ENCODE data around the gene NSD2. TPM values are rescaled to one million over a fixed set of nuclear protein-coding genes. Genes with fewer than 3 reads are reported as not detected.

The NSD2 gene
- total and polyA plus RNA-seq, 4 experiments from 2014 or later = 1.1 to 57.4 (median 33.2) TPM

GRCh38 chr4:1939664-1940509 is 68.7 kb downstream of the NSD2 start:
- Mint-ChIP-seq H3K4me3 (no peak overlapping the region), H3K36me3 (peaks cover 15 to 58% of the 10 kb centered on the region in 2 donors), H3K27ac (peak overlapping the region in 1 of 7 donors; percentile 63), H3K4me1 (peaks cover 0 to 1% (median 0%) of the 10 kb centered on the region in 4 donors), H3K27me3 (no peaks in the 10 kb centered on the region), H3K9me3 (no peaks in the 10 kb centered on the region)
- no peak overlapping the region for H3K27ac ChIP-seq (ENCODE audit: low read depth, low read length)
- intact Hi-C loops (cut with micrococcal nuclease) = no loop called here
- no peaks in the 10 kb centered on the region for H3K27me3 ChIP-seq (ENCODE audit: insufficient read depth, low read length)
- H3K36me3 ChIP-seq (ENCODE audit: insufficient read depth, low read length) = peaks cover 26% of the 10 kb centered on the region
- no peaks in the 10 kb centered on the region for H3K9me3 ChIP-seq (ENCODE audit: control insufficient read depth in 1 of 2, low read length in 2 of 2)
- POLR2A ChIA-PET (ENCODE audit: partially characterized antibody) = no interaction called here
- DNase-seq = no peak
- CTCF ChIA-PET (ENCODE audit: partially characterized antibody) = no interaction called here
- no peaks in the 10 kb centered on the region for H3K4me1 ChIP-seq (ENCODE audit: insufficient read depth, low read length)
- H3K4me3 ChIP-seq (ENCODE audit: low read length in 2 of 2) = no peak overlapping the region

DNA sequence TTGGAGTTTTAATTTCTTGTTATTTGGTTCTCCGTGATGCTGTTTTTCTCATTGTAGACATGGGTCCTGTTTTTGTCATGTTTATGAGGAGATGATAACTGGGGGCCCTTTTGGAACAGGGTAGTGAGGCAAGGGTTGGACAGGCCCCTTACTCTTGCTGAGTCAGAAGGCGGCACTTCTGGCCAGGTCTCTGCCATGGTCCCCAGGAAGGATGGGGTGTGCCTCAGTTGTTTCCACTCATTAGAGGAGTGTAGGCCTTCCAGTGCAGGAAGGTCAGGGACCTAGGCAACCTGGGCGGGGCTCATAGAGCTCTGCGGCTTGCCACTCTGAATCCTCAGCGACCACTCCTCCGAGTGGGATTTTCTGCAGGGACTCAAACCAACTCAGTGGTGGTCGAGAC is 69.4 kb downstream of the NSD2 start:
- intact Hi-C loops (cut with micrococcal nuclease) = no loop called here
- CTCF ChIA-PET (ENCODE audit: partially characterized antibody) = interaction anchor here (1.2 kb wide), 1 partner anchor 193 kb away, joined by 5 read pairs; no protein-coding TSS in a partner anchor

DNA sequence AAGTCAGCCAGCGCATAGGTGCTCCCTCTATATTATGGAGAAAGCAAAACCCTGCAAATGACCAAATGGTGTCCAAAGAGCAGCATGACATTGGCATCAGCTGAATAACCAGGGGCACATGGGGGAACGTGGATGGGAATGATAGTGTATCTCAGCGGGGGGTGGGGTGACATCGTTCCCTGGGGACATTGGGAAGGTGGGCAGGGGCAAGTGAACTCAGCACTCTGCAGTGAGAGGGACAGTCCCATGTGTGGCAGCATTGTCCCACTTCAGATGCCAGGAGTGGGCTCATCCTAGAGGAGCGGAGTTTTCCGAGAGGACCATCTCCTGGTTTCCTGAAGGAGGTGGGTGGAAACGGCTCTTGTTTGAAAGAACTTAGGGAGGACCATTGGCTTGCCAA is 72.7 kb downstream of the NSD2 start:
- DNase-seq = no peak
- no peaks in the 10 kb centered on the region for H3K9me3 Mint-ChIP-seq
- peaks cover 17% of the 10 kb centered on the region for H3K36me3 ChIP-seq (ENCODE audit: insufficient read depth, low read length)
- H3K27me3 ChIP-seq (ENCODE audit: insufficient read depth, low read length) = no peaks in the 10 kb centered on the region
- peaks cover 0 to 1% (median 0%) of the 10 kb centered on the region in 4 donors for H3K4me1 Mint-ChIP-seq
- H3K4me3 ChIP-seq (ENCODE audit: low read length in 2 of 2) = no peak overlapping the region
- peak overlapping the region in 1 of 7 donors; percentile 77 for H3K27ac Mint-ChIP-seq
- CTCF ChIA-PET (ENCODE audit: partially characterized antibody) = no interaction called here
- H3K9me3 ChIP-seq (ENCODE audit: control insufficient read depth in 1 of 2, low read length in 2 of 2) = no peaks in the 10 kb centered on the region
- intact Hi-C loops (cut with micrococcal nuclease) = no loop called here
- peaks cover 16 to 51% of the 10 kb centered on the region in 2 donors for H3K36me3 Mint-ChIP-seq
- no peaks in the 10 kb centered on the region for H3K4me1 ChIP-seq (ENCODE audit: insufficient read depth, low read length)
- POLR2A ChIA-PET (ENCODE audit: partially characterized antibody) = no interaction called here
- no peak overlapping the region for H3K4me3 Mint-ChIP-seq
- no peak overlapping the region for H3K27ac ChIP-seq (ENCODE audit: low read depth, low read length)
- no peaks in the 10 kb centered on the region for H3K27me3 Mint-ChIP-seq

More for the DNA sequence above, 69.4 kb downstream of the NSD2 start:
- no peak overlapping the region for H3K27ac ChIP-seq (ENCODE audit: low read depth, low read length)
- POLR2A ChIA-PET (ENCODE audit: partially characterized antibody) = no interaction called here
- Mint-ChIP-seq H3K4me1 (peaks cover 0 to 1% (median 0%) of the 10 kb centered on the region in 4 donors), H3K4me3 (no peak overlapping the region), H3K9me3 (no peaks in the 10 kb centered on the region), H3K36me3 (peaks cover 15 to 59% of the 10 kb centered on the region in 2 donors), H3K27ac (peak overlapping the region in 1 of 7 donors; percentile 65), H3K27me3 (no peaks in the 10 kb centered on the region)
- H3K4me3 ChIP-seq (ENCODE audit: low read length in 2 of 2) = no peak overlapping the region
- H3K27me3 ChIP-seq (ENCODE audit: insufficient read depth, low read length) = no peaks in the 10 kb centered on the region
- DNase-seq = no peak
- peaks cover 26% of the 10 kb centered on the region for H3K36me3 ChIP-seq (ENCODE audit: insufficient read depth, low read length)
- no peaks in the 10 kb centered on the region for H3K9me3 ChIP-seq (ENCODE audit: control insufficient read depth in 1 of 2, low read length in 2 of 2)
- H3K4me1 ChIP-seq (ENCODE audit: insufficient read depth, low read length) = no peaks in the 10 kb centered on the region

- ChIA-PET CTCF (ENCODE audit: partially characterized antibody) (no interaction called here), POLR2A (ENCODE audit: partially characterized antibody) (no interaction called here)
- no peak overlapping the region for H3K27ac Mint-ChIP-seq
- Histone ChIP-seq H3K27me3 (ENCODE audit: insufficient read depth, low read length) (no peaks in the 10 kb centered on the region), H3K4me3 (ENCODE audit: low read length in 2 of 2) (no peak overlapping the region), H3K9me3 (ENCODE audit: control insufficient read depth in 1 of 2, low read length in 2 of 2) (no peaks in the 10 kb centered on the region), H3K36me3 (ENCODE audit: insufficient read depth, low read length) (peaks cover 3% of the 10 kb centered on the region), H3K4me1 (ENCODE audit: insufficient read depth, low read length) (no peaks in the 10 kb centered on the region), H3K27ac (ENCODE audit: low read depth, low read length) (no peak overlapping the region)
- no peak overlapping the region for H3K4me3 Mint-ChIP-seq
- H3K9me3 Mint-ChIP-seq = no peaks in the 10 kb centered on the region
- intact Hi-C loops (cut with micrococcal nuclease) = no loop called here
- H3K4me1 Mint-ChIP-seq = peaks cover 0 to 1% (median 0%) of the 10 kb centered on the region in 4 donors
- no peak for DNase-seq
- H3K36me3 Mint-ChIP-seq = peaks cover 14 to 41% of the 10 kb centered on the region in 2 donors
- no peaks in the 10 kb centered on the region for H3K27me3 Mint-ChIP-seq
Observed at GRCh38 chr4:1945124-1945895, 74.1 kb downstream of the NSD2 start.

GRCh38 chr4:1945912-1946311 is 74.7 kb downstream of the NSD2 start:
- Mint-ChIP-seq H3K4me1 (peaks cover 0 to 1% (median 0%) of the 10 kb centered on the region in 4 donors), H3K9me3 (no peaks in the 10 kb centered on the region), H3K36me3 (peaks cover 14 to 42% of the 10 kb centered on the region in 2 donors), H3K4me3 (no peak overlapping the region), H3K27ac (peak overlapping the region in 1 of 7 donors; percentile 55), H3K27me3 (no peaks in the 10 kb centered on the region)
- no peak for DNase-seq
- POLR2A ChIA-PET (ENCODE audit: partially characterized antibody) = no interaction called here
- CTCF ChIA-PET (ENCODE audit: partially characterized antibody) = no interaction called here
- H3K9me3 ChIP-seq (ENCODE audit: control insufficient read depth in 1 of 2, low read length in 2 of 2) = no peaks in the 10 kb centered on the region
- H3K4me3 ChIP-seq (ENCODE audit: low read length in 2 of 2) = no peak overlapping the region
- no peaks in the 10 kb centered on the region for H3K4me1 ChIP-seq (ENCODE audit: insufficient read depth, low read length)
- H3K27ac ChIP-seq (ENCODE audit: low read depth, low read length) = no peak overlapping the region
- intact Hi-C loops (cut with micrococcal nuclease) = no loop called here
- no peaks in the 10 kb centered on the region for H3K27me3 ChIP-seq (ENCODE audit: insufficient read depth, low read length)
- no peaks in the 10 kb centered on the region for H3K36me3 ChIP-seq (ENCODE audit: insufficient read depth, low read length)

DNA sequence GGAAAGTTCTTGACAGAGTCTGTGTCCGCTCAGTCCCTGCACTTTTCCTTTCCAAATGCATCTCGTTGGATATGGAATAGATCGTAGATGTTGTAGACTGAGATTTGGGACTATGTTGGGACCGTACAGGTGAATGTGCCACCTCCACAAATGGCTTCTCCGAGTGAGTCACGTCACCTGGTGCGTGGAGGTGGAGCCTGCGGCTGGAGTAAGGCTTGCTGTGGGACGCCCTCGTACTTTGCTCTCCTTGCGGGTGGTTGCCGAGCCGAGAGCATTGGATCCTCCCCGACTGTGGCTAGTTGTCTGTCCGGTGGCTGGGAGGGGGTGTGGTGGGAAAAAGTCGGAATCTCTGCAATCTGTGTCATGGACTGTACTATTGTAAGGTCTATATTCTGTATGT is 77.0 kb downstream of the NSD2 start:
- H3K9me3 Mint-ChIP-seq = no peaks in the 10 kb centered on the region
- no peaks in the 10 kb centered on the region for H3K4me1 ChIP-seq (ENCODE audit: insufficient read depth, low read length)
- H3K36me3 ChIP-seq (ENCODE audit: insufficient read depth, low read length) = peaks cover 4% of the 10 kb centered on the region
- H3K27me3 ChIP-seq (ENCODE audit: insufficient read depth, low read length) = no peaks in the 10 kb centered on the region
- POLR2A ChIA-PET (ENCODE audit: partially characterized antibody) = no interaction called here
- no peak for DNase-seq
- peak overlapping the region in 1 of 7 donors; percentile 36 for H3K27ac Mint-ChIP-seq
- CTCF ChIA-PET (ENCODE audit: partially characterized antibody) = no interaction called here
- intact Hi-C loops (cut with micrococcal nuclease) = no loop called here
- no peaks in the 10 kb centered on the region for H3K9me3 ChIP-seq (ENCODE audit: control insufficient read depth in 1 of 2, low read length in 2 of 2)
- no peaks in the 10 kb centered on the region for H3K27me3 Mint-ChIP-seq
- no peak overlapping the region for H3K27ac ChIP-seq (ENCODE audit: low read depth, low read length)
- H3K4me1 Mint-ChIP-seq = no peaks in the 10 kb centered on the region
- H3K4me3 ChIP-seq (ENCODE audit: low read length in 2 of 2) = no peak overlapping the region
- peaks cover 7 to 45% of the 10 kb centered on the region in 2 donors for H3K36me3 Mint-ChIP-seq
- no peak overlapping the region for H3K4me3 Mint-ChIP-seq

GRCh38 chr4:1948892-1949436 is 77.8 kb downstream of the NSD2 start:
- Histone ChIP-seq H3K27me3 (ENCODE audit: insufficient read depth, low read length) (no peaks in the 10 kb centered on the region), H3K9me3 (ENCODE audit: control insufficient read depth in 1 of 2, low read length in 2 of 2) (no peaks in the 10 kb centered on the region), H3K27ac (ENCODE audit: low read depth, low read length) (no peak overlapping the region), H3K4me3 (ENCODE audit: low read length in 2 of 2) (no peak overlapping the region), H3K36me3 (ENCODE audit: insufficient read depth, low read length) (peaks cover 4% of the 10 kb centered on the region), H3K4me1 (ENCODE audit: insufficient read depth, low read length) (no peaks in the 10 kb centered on the region)
- ChIA-PET POLR2A (ENCODE audit: partially characterized antibody) (no interaction called here), CTCF (ENCODE audit: partially characterized antibody) (no interaction called here)
- peaks cover 4 to 44% of the 10 kb centered on the region in 2 donors for H3K36me3 Mint-ChIP-seq
- H3K9me3 Mint-ChIP-seq = no peaks in the 10 kb centered on the region
- intact Hi-C loops (cut with micrococcal nuclease) = no loop called here
- no peak overlapping the region for H3K4me3 Mint-ChIP-seq
- H3K27ac Mint-ChIP-seq = peak overlapping the region in 2 of 7 donors; percentile 36 to 75
- no peak for DNase-seq
- H3K4me1 Mint-ChIP-seq = no peaks in the 10 kb centered on the region
- H3K27me3 Mint-ChIP-seq = no peaks in the 10 kb centered on the region
